H54 (cell line): ENCODE data around the gene SCN9A.

Experiments
- DNase-seq: peaks from one replicate; pipeline ENCODE4 v3.0.0; 2011; ENCODE audit warnings: low spot score, mixed read lengths; ENCODE audit not compliant: insufficient read length
- FAIRE-seq: peaks from 3 replicates; lab custom pipeline; 2011; peaks lifted over from hg19 to GRCh38; lab: Jason Lieb, UNC
- POLR2A ChIP-seq: IDR thresholded peaks from 2 replicates; pipeline ENCODE4 v1.6.1; 2011; ENCODE audit warnings: low read depth, mild to moderate bottlenecking, low read length

The SCN9A gene

GRCh38 chr2:166180951-166181812 lies 194.6 kb downstream of the SCN9A start:
- no peak for TF ChIP-seq POLR2A
- DNase-seq, result peak; percentile 12
- FAIRE-seq, result peak; percentile 57

- no peak for DNase-seq
- no peak for FAIRE-seq
- TF ChIP-seq POLR2A, result no peak
These were observed 196.5 kb downstream of the SCN9A start for GRCh38 chr2:166179201-166179600.

- FAIRE-seq, result no peak
- no peak for TF ChIP-seq POLR2A
- DNase-seq, result no peak
These were observed 202.5 kb downstream of the SCN9A start for GRCh38 chr2:166173263-166173662.

GRCh38 chr2:166171216-166171615 lies 204.5 kb downstream of the SCN9A start:
- no peak for DNase-seq
- peak; percentile 11 for FAIRE-seq
- no peak for TF ChIP-seq POLR2A

GRCh38 chr2:166170356-166170755 lies 205.4 kb downstream of the SCN9A start:
- DNase-seq (peak; percentile 6), FAIRE-seq (peak; percentile 80)
- no peak for TF ChIP-seq POLR2A

GRCh38 chr2:166167449-166167848 lies 208.3 kb downstream of the SCN9A start:
- DNase-seq (no peak), FAIRE-seq (no peak)
- no peak for TF ChIP-seq POLR2A

- DNase-seq, result no peak
- TF ChIP-seq POLR2A, result no peak
- no peak for FAIRE-seq
These were observed 212.0 kb downstream of the SCN9A start for GRCh38 chr2:166163775-166164174.

GRCh38 chr2:166158546-166158945 lies 217.2 kb downstream of the SCN9A start:
- FAIRE-seq (no peak), DNase-seq (no peak)
- no peak for TF ChIP-seq POLR2A

- TF ChIP-seq POLR2A, result no peak
- no peak for FAIRE-seq
- DNase-seq, result no peak
These were observed 218.2 kb downstream of the SCN9A start for GRCh38 chr2:166157578-166157977.

- DNase-seq (no peak), FAIRE-seq (no peak)
These were observed 218.7 kb downstream of the SCN9A start for GRCh38 chr2:166156985-166157490.

GRCh38 chr2:166155589-166155988 lies 220.2 kb downstream of the SCN9A start:
- TF ChIP-seq POLR2A, result no peak
- FAIRE-seq (no peak), DNase-seq (no peak)

More at GRCh38 chr2:166156985-166157490, 218.7 kb downstream of the SCN9A start:
- no peak for TF ChIP-seq POLR2A

- TF ChIP-seq POLR2A, result no peak
- FAIRE-seq (no peak), DNase-seq (no peak)
These were observed 220.9 kb downstream of the SCN9A start for GRCh38 chr2:166154685-166155338.

GRCh38 chr2:166152064-166152463 lies 223.7 kb downstream of the SCN9A start:
- no peak for TF ChIP-seq POLR2A
- FAIRE-seq (no peak), DNase-seq (no peak)
